NCI-H748 (cell line): Measurements from ENCODE around the gene ADAMTSL1.

Experiments
- DNase-seq: peaks from one replicate; lab custom pipeline; 2025; ENCODE audit not compliant: unreplicated experiment; lab: John Stamatoyannopoulos, UW

Gene ADAMTSL1

GRCh38 chr9:18548456-18548855 lies 74.5 kb downstream of the ADAMTSL1 start:
- no peak for DNase-seq

- DNase-seq: no peak
Observed at GRCh38 chr9:18549772-18550171, 75.8 kb downstream of the ADAMTSL1 start.

- no peak for DNase-seq
Observed at GRCh38 chr9:18550286-18550685, 76.3 kb downstream of the ADAMTSL1 start.

GRCh38 chr9:18554244-18554643 lies 80.3 kb downstream of the ADAMTSL1 start:
- DNase-seq: no peak

GRCh38 chr9:18555105-18555883 lies 81.3 kb downstream of the ADAMTSL1 start:
- no peak for DNase-seq

GRCh38 chr9:18564018-18564880 lies 90.3 kb downstream of the ADAMTSL1 start:
- no peak for DNase-seq

GRCh38 chr9:18566121-18566520 lies 92.2 kb downstream of the ADAMTSL1 start:
- DNase-seq: no peak

GRCh38 chr9:18568973-18569372 lies 95.0 kb downstream of the ADAMTSL1 start:
- peak; percentile 90 for DNase-seq

- no peak for DNase-seq
Observed at GRCh38 chr9:18569941-18570630, 96.1 kb downstream of the ADAMTSL1 start.

- DNase-seq: no peak
Observed at GRCh38 chr9:18573021-18573556, 99.1 kb downstream of the ADAMTSL1 start.

GRCh38 chr9:18575686-18576085 lies 101.7 kb downstream of the ADAMTSL1 start:
- DNase-seq: no peak

GRCh38 chr9:18579536-18579935 lies 105.6 kb downstream of the ADAMTSL1 start:
- DNase-seq: peak; percentile 24

GRCh38 chr9:18580151-18580550 lies 106.2 kb downstream of the ADAMTSL1 start:
- DNase-seq: no peak

- no peak for DNase-seq
Observed at GRCh38 chr9:18585996-18586395, 112.0 kb downstream of the ADAMTSL1 start.

- no peak for DNase-seq
Observed at GRCh38 chr9:18588002-18588401, 114.0 kb downstream of the ADAMTSL1 start.

- no peak for DNase-seq
Observed at GRCh38 chr9:18591261-18591660, 117.3 kb downstream of the ADAMTSL1 start.

- DNase-seq: no peak
Observed at GRCh38 chr9:18594837-18595236, 120.9 kb downstream of the ADAMTSL1 start.

GRCh38 chr9:18595597-18595996 lies 121.6 kb downstream of the ADAMTSL1 start:
- DNase-seq: no peak

GRCh38 chr9:18596920-18597319 lies 123.0 kb downstream of the ADAMTSL1 start:
- DNase-seq: no peak

- no peak for DNase-seq
Observed at GRCh38 chr9:18598969-18599368, 125.0 kb downstream of the ADAMTSL1 start.

- DNase-seq: no peak
Observed at GRCh38 chr9:18601026-18601425, 127.1 kb downstream of the ADAMTSL1 start.
